Measurements from ENCODE around the gene PHYHD1. TPM values are rescaled to one million over a fixed set of nuclear protein-coding genes. Genes with fewer than 3 reads are reported as not detected.

The PHYHD1 gene
- polyA plus RNA-seq, 6 donors from 2014 or later, result 0.34 to 0.39 TPM; not detected in 4

- Mint-ChIP-seq H3K4me3 (no peak overlapping the region), H3K4me1 (no peaks in the 10 kb centered on the region), H3K27ac (no peak overlapping the region), H3K27me3 (no peaks in the 10 kb centered on the region), H3K36me3 (peaks cover 17 to 21% of the 10 kb centered on the region in 2 donors), H3K9me3 (no peaks in the 10 kb centered on the region)
- DNase-seq, result no peak
- no peak for ATAC-seq (ENCODE audit: low read depth in 2 of 2)
Observed at GRCh38 chr9:128986671-128987070, 65.9 kb downstream of the PHYHD1 start.

- Mint-ChIP-seq H3K27ac (no peak overlapping the region), H3K4me1 (no peaks in the 10 kb centered on the region), H3K4me3 (no peak overlapping the region), H3K9me3 (no peaks in the 10 kb centered on the region), H3K36me3 (peaks cover 20 to 21% of the 10 kb centered on the region in 2 donors), H3K27me3 (no peaks in the 10 kb centered on the region)
- DNase-seq (no peak), ATAC-seq (ENCODE audit: low read depth in 2 of 2) (no peak)
Observed at GRCh38 chr9:128987805-128988204, 67.0 kb downstream of the PHYHD1 start.

Other genes with a start within 250 kb of the PHYHD1 start
- 100 to 1,000 TPM; 186 to 306 (median 222) TPM for gene SET, start 231.8 kb upstream of the PHYHD1 start, polyA plus RNA-seq (ENCODE audit: low read depth in 6 of 6)
- gene PKN3, start 218.5 kb upstream of the PHYHD1 start, polyA plus RNA-seq (ENCODE audit: low read depth in 6 of 6), result under 1 TPM in 5 of 6 donors, not detected in 1; 0.12 to 0.92 (median 0.50) TPM
- 10 to 100 TPM; 17.9 to 47.6 (median 43.2) TPM for gene ZDHHC12, start 196.9 kb upstream of the PHYHD1 start, polyA plus RNA-seq (ENCODE audit: low read depth in 6 of 6)
- gene ZER1, start 149.1 kb upstream of the PHYHD1 start, polyA plus RNA-seq (ENCODE audit: low read depth in 6 of 6), result 10 to 100 TPM; 30.9 to 43.1 (median 33.0) TPM
- gene TBC1D13, start 133.7 kb upstream of the PHYHD1 start, polyA plus RNA-seq (ENCODE audit: low read depth in 6 of 6), result 10 to 100 TPM; 23.8 to 39.7 (median 25.6) TPM
- gene ENDOG, start 102.5 kb upstream of the PHYHD1 start, polyA plus RNA-seq (ENCODE audit: low read depth in 6 of 6), result 10 to 100 TPM in 4 of 6 donors, 1 to 10 TPM in 2; 5.0 to 17.8 (median 14.7) TPM
- gene SPOUT1, start 91.2 kb upstream of the PHYHD1 start, polyA plus RNA-seq (ENCODE audit: low read depth in 6 of 6), result 10 to 100 TPM; 38.6 to 60.4 (median 52.5) TPM
- 1 to 10 TPM; 7.0 to 9.7 (median 8.5) TPM for gene KYAT1, start 39.0 kb upstream of the PHYHD1 start, polyA plus RNA-seq (ENCODE audit: low read depth in 6 of 6)
- gene LRRC8A, start 38.8 kb upstream of the PHYHD1 start, polyA plus RNA-seq (ENCODE audit: low read depth in 6 of 6), result 10 to 100 TPM in 5 of 6 donors, 1 to 10 TPM in 1; 8.7 to 25.5 (median 14.6) TPM
- 10 to 100 TPM in 4 of 6 donors, 1 to 10 TPM in 2; 9.3 to 14.2 (median 10.4) TPM for gene DOLK, start 26.6 kb downstream of the PHYHD1 start, polyA plus RNA-seq (ENCODE audit: low read depth in 6 of 6)
- gene NUP188, start 26.7 kb downstream of the PHYHD1 start, polyA plus RNA-seq (ENCODE audit: low read depth in 6 of 6), result 10 to 100 TPM; 20.2 to 30.2 (median 24.7) TPM
- 10 to 100 TPM; 18.0 to 38.7 (median 30.5) TPM for gene SH3GLB2, start 107.3 kb downstream of the PHYHD1 start, polyA plus RNA-seq (ENCODE audit: low read depth in 6 of 6)
- 10 to 100 TPM in 1 of 6 donors, 1 to 10 TPM in 5; 2.7 to 12.8 (median 6.2) TPM for gene MIGA2, start 115.6 kb downstream of the PHYHD1 start, polyA plus RNA-seq (ENCODE audit: low read depth in 6 of 6)
- 1 to 10 TPM; 3.2 to 9.7 (median 6.4) TPM for gene DOLPP1, start 160.1 kb downstream of the PHYHD1 start, polyA plus RNA-seq (ENCODE audit: low read depth in 6 of 6)
- 10 to 100 TPM in 1 of 6 donors, 1 to 10 TPM in 5; 4.5 to 11.0 (median 7.5) TPM for gene CRAT, start 189.8 kb downstream of the PHYHD1 start, polyA plus RNA-seq (ENCODE audit: low read depth in 6 of 6)
- gene PTPA, start 190.4 kb downstream of the PHYHD1 start, polyA plus RNA-seq (ENCODE audit: low read depth in 6 of 6), result 10 to 100 TPM in 5 of 6 donors, 1 to 10 TPM in 1; 8.1 to 18.0 (median 13.5) TPM